Activated CD8-positive, alpha-beta memory T cell treated with anti-CD3 and anti-CD28 coated beads for 1 hour (primary cell): ENCODE data around the gene TGFBR1.

Experiments
- DNase-seq, 2 donors: peaks; one replicate each; pipeline ENCODE4 v3.0.0-alpha.2; 2020; ENCODE audit warnings: low read depth in 1 of 2; ENCODE audit errors: extremely low read depth in 1 of 2

The TGFBR1 gene

GRCh38 chr9:99104459-99105151, at the start of gene TGFBR1:
Gene TGFBR1 (plus strand): TSS chr9:99105113. CDS start chr9:99105206, 93 bp downstream.
- DNase-seq = peak; percentile 70 to 88

DNA sequence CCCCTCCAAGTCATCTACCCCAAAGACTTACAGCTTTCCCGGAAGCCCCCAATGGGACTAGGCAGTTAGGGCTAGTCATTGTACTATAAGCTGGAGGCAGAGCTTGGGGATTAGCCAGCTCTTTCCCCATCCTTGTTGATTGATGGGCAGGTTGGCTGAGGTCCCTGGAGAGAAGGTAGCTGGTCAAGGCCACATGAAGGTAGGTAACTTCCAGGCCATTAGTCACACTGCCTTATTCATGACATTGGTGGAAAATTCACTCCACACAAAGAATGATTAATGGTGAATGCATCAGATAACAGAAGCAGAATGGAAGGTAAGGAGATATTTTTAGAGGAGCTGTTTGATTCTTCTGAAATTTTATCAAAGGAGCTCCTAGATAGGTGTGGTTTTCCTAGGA, 49.5 kb upstream of the TGFBR1 start:
- no peak for DNase-seq

DNA sequence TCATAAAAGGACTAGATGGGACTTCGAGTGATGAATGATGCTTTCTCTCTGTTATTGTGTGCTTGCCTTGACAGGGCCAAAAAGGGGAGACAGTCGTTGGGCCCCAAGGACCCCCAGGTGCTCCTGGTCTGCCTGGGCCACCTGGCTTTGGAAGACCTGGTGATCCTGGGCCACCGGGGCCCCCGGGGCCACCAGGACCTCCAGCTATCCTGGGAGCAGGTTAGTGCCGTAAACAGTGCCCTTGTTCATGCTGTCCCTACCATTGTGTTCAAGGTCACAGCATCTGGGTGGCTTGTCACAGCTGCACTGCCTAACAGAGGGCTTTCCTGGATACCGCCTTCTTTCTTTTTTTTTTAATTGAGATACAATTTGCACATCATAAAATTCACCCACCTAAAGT, 48.7 kb upstream of the TGFBR1 start:
- DNase-seq = no peak

- no peak for DNase-seq
Observed at GRCh38 chr9:99056886-99057664, 47.8 kb upstream of the TGFBR1 start.

GRCh38 chr9:99057665-99058625, 47.0 kb upstream of the TGFBR1 start:
- DNase-seq = peak in 1 of 2 donors; percentile 44

GRCh38 chr9:99058964-99059921, 45.7 kb upstream of the TGFBR1 start:
- no peak for DNase-seq

DNA sequence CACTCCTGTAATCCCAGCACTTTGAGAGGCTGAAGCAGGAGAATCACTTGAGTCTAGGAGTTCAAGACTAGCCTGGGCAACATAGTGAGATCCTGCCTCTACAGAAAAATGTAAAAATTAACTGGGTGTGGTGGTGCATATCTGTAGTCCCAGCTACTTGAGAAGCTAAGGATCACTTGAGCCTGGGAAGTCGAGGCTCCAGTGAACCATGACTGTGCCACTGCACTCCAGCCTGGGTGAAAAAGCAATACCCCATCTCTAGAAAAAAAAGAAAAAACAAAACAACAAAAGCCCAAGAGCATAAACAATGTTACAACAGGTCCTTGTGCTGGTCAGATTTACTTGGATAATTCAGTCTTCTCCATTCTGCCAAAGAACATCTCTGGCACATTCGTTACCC, 44.3 kb upstream of the TGFBR1 start:
- no peak for DNase-seq

DNA sequence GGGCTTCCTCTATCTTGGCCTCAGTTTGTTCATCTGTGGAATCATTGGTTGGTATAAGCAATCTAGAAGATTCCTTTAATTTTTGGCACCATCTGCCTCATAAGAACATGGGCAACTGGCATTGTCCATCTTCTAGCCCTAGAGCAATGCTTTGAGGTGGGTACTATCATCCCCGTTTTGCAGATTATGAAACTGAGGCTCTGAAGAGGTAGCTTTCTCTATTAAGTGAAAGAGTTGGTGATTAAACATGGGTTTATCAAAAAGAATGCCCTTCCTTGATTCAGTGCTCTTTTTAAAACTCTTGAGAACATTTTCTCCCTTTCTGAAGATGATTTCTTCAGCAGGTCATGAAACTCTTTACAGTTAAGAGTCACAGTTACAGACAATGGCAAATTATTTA, 42.4 kb upstream of the TGFBR1 start:
- DNase-seq = no peak

DNA sequence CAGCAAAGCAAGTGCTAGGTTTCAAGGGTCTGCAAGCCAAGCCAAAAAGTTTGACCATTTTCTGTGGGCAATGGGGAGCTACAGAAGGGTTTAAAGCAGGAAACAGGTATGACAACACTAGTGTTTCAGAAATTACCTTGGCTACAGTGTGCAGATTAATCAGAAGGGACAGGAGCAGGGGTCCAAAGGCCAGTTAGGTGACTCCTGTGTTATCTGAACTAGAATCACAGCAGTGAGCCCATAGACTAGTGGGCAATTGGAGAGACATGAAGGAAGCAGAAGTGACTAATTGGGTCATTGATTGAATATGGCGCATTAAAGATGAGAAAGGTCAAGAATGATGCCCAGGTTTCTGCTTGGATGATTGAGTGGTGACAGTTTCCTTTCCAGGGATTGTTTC, 41.4 kb upstream of the TGFBR1 start:
- DNase-seq = no peak

DNA sequence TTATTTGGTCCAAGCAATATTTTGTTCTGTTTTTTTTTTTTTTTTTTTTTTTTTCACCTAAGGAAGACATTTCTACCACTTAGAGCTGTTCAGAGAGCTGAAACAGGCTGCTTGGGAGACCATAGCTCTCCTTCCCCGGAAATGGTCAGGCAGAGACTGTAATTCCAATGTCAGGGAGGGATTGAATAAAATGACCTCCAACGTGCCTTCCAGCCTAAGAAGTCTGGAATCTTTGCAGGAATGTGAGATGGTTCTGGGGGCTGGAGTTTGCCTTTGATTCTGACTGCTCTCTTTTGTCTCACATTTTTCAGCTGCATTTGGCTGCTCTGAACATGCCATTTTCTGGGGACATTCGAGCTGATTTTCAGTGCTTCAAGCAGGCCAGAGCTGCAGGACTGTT, 38.3 kb upstream of the TGFBR1 start:
- no peak for DNase-seq

DNA sequence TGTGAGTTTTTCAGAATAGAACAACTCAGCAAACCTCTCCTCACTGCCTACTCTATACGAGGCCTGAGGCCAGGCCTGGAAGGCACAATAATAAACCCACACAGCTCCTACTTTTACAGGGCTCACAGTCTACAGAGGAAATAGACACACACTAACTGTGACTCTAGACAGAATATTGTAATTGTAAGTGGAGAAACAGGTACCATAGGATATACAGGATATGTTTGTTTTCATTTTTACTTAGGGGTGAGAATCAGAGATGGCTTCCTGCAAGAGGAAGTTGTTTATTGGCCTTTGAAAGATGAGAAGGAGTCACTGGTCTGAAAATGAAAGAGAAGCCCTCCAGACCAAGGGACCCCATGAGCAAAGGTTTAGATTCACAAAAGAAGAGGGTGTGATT, 35.8 kb upstream of the TGFBR1 start:
- DNase-seq = no peak

- no peak for DNase-seq
Observed at GRCh38 chr9:99069546-99069945, 35.4 kb upstream of the TGFBR1 start.

DNA sequence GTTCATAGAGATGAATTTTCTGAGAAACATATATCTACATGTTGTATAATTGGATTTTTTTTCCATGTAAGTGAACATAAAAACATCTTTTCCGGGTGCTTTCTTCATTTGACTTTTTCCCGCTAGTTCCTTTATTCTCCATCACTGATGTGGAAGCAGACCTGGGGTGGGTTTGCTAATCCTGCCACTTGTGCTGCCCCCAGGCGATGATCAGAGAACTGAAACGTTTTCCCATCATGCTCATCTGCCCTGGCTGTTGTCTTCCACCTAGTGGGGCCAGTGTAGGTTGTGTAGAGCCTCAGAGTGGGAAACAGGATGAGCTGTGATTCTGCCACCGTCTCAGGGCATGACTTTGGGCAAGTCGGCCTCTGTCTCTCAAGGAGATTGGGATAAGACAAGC, 34.2 kb upstream of the TGFBR1 start:
- DNase-seq = no peak

DNA sequence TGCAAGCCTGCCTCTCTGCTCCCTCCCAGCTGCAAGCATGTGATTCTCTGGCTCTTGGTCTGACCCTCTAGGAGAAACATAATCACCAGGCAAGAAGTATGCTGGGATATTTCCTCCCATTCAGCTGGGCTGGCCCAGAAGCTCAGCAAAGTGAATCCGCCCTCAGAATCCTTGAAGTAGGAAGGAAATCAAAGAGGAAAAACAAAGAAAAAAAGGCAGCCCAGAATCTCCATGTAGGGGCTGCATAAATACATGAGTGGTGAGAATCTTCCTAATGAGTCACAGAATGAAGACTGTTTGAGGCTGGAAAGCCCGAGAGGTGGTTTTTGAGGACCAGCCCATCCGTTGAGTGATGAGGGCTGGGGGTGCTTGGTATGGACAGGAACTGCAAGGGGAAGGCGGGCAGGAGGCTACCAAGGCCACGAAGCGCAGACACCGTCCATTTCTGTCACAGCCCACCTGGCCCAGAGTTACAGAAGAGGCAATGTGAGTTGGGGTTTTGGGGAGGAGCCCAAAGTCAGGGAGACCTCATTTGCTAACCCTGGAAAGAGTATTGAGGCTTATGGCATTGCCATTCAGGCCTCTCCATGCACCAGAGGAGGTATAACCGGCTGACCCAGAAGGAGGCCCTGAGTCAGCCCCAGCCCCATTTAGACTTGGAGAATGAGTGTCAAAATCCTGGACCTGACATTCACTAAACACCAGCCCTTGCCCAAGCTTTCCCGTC, 33.4 kb upstream of the TGFBR1 start:
- DNase-seq = no peak

DNA sequence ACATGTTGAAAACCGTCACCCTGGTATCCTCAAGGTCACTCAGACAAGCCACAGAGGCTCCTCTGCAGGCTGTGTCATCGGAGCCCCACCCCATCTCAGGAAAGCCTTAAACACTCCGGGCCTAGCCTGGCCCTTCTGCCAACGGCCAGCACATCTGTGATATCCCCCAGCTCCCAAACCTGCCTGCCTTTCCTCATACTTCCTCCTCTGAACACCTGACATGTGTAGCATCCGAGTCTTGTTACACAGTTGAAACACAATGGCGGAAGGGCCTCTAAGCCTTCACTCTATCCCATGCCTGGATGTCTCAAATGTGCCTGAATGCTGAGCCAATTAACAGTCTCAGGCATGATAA, 32.9 kb upstream of the TGFBR1 start:
- no peak for DNase-seq

- DNase-seq = no peak
Observed at GRCh38 chr9:99073347-99073746, 31.6 kb upstream of the TGFBR1 start.

DNA sequence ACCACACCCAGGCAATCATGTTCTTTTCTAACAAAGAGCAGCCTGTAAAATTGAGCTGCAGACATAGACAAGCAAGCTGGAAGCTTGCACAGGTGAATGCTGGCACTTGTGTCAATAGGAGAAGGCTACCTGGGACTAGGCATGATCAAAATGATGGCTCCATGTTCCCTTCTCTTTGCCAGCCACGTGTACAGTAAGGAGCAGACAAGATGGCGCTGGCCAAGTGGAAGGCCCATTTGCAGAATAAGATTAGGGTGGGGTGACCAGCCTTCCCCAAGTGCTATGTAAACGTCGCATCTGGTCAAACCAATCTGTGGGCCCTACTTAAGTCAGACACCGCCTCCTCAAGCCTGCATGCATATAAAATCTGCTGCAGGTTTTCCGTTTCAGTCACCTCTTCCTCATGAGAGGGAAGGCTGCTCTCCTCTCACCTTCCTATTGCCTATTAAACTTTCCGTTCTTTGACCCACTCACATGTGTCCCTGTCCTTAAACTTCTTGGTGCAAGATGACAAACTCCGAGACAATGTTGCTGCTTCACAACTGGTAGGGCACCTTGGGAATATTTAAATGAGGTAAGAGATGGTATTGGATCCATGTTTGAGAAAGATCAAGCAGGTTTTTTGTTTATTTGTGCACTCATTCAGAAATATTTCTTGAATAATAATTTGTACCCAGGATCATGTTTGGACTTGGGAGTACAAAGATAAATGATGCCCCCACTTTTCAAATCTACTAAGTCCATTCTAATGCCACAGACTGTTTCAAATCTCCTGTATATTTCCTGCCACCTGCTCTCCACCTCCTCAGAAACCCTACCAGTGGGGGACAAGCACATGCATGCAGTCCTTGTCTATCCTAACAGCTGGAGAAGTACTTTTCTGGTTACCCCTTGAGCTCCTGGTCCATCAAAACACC, 30.7 kb upstream of the TGFBR1 start:
- no peak for DNase-seq

DNA sequence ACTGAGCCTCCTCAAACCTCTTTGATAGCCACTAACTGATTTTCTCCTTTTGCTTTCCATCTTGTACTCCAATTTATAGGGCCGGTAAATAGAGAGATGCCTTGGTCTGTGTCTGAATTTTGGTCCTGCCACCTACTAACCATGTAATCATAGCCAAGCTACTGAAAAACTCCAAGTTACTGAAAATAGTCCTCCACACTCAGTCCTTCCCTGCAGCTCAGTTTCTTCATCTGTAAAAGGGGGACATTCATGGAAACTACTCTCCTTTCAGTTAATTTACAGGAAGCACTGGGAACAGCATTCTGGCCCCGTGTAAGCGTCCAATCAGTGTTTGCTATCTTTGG, 30.0 kb upstream of the TGFBR1 start:
- no peak for DNase-seq
